WTC11 (cell line): ENCODE measurements around the gene RC3H1. TPM values are rescaled to one million over a fixed set of nuclear protein-coding genes. Genes with fewer than 3 reads are reported as not detected.

ENCODE experiments used
- ATAC-seq: fragments of 200-7000 bp; cut with Tn5 transposase; 2 replicates; pipeline ENCODE4 v1.10.0; 2021; ENCODE audit warnings: mild to moderate bottlenecking, moderate library complexity
- CTCF ChIA-PET: fragments of 300-600 bp; sonication (Branson Sonifier 250); formaldehyde crosslinking; loops from one replicate; lab custom pipeline; 2021; ENCODE audit warnings: antibody characterized with exemption; lab: Charles Lee
- POLR2A ChIA-PET: fragments of 350-600 bp; sonication (Branson Sonifier 250); formaldehyde crosslinking; loops from one replicate; lab custom pipeline; 2021; ENCODE audit warnings: antibody characterized with exemption; lab: Charles Lee
- DNase-seq: peaks from one replicate; pipeline ENCODE4 v3.0.0; 2021; ENCODE audit warnings: low spot score
- H3K27ac Mint-ChIP-seq: 2 replicates; pipeline ENCODE4 v1.8.0; 2021; ENCODE audit warnings: mixed read lengths
- H3K27me3 Mint-ChIP-seq: 2 replicates; pipeline ENCODE4 v1.8.0; 2021; ENCODE audit warnings: low read depth, mild to moderate bottlenecking, moderate library complexity, mixed read lengths
- H3K36me3 Mint-ChIP-seq: 2 replicates; pipeline ENCODE4 v1.8.0; 2021; ENCODE audit warnings: mixed read lengths
- H3K4me1 Mint-ChIP-seq: 2 replicates; pipeline ENCODE4 v1.8.0; 2022; ENCODE audit warnings: mixed read lengths
- H3K4me3 Mint-ChIP-seq: 2 replicates; pipeline ENCODE4 v1.8.0; 2021; ENCODE audit warnings: mild to moderate bottlenecking, moderate library complexity, mixed read lengths
- H3K9me3 Mint-ChIP-seq: 2 replicates; pipeline ENCODE4 v1.8.0; 2021; ENCODE audit warnings: mixed read lengths
- CREB1 ChIP-seq: sonication (generic); formaldehyde crosslinking; IDR thresholded peaks from 2 replicates; pipeline ENCODE4 v1.8.0; 2023; ENCODE audit warnings: mild to moderate bottlenecking, missing genetic modification reagents
- ELF4 ChIP-seq: sonication (generic); formaldehyde crosslinking; IDR thresholded peaks from 2 replicates; pipeline ENCODE4 v1.8.1; 2022; ENCODE audit warnings: low read depth, mild to moderate bottlenecking, moderate library complexity, missing genetic modification reagents
- GRHL2 ChIP-seq: fragments of 250-450 bp; sonication (Bioruptor Pico); IDR thresholded peaks from 2 replicates; pipeline ENCODE4 v1.8.0; 2022; ENCODE audit warnings: mild to moderate bottlenecking, moderate library complexity; ENCODE audit not compliant: insufficient replicate concordance, severe bottlenecking
- IRF2 ChIP-seq: sonication (generic); formaldehyde crosslinking; IDR thresholded peaks from 2 replicates; pipeline ENCODE4 v1.8.0; 2022; ENCODE audit warnings: low read depth, missing genetic modification reagents, borderline replicate concordance
- JAZF1 ChIP-seq: fragments of 250-450 bp; sonication (Bioruptor Pico); IDR thresholded peaks from 2 replicates; pipeline ENCODE4 v1.9.0; 2021; ENCODE audit warnings: moderate library complexity, mild to moderate bottlenecking, inconsistent platforms
- KAT7 ChIP-seq: sonication (generic); formaldehyde crosslinking; IDR thresholded peaks from 2 replicates; pipeline ENCODE4 v1.8.1; 2023; ENCODE audit warnings: missing genetic modification reagents, mild to moderate bottlenecking, borderline replicate concordance
- MYBL2 ChIP-seq: sonication (generic); formaldehyde crosslinking; IDR thresholded peaks from 2 replicates; pipeline ENCODE4 v1.8.1; 2023; ENCODE audit warnings: mild to moderate bottlenecking, moderate library complexity, missing genetic modification reagents
- NR2C2 ChIP-seq: sonication (generic); formaldehyde crosslinking; IDR thresholded peaks from 2 replicates; pipeline ENCODE4 v1.8.0; 2022; ENCODE audit warnings: mild to moderate bottlenecking, missing genetic modification reagents
- PRRX2 ChIP-seq: fragments of 250-450 bp; sonication (Bioruptor Pico); IDR thresholded peaks from 2 replicates; pipeline ENCODE4 v1.8.0; 2021; ENCODE audit warnings: mild to moderate bottlenecking
- TEAD1 ChIP-seq: sonication (generic); formaldehyde crosslinking; IDR thresholded peaks from 2 replicates; pipeline ENCODE4 v1.8.0; 2022; ENCODE audit warnings: mild to moderate bottlenecking, missing genetic modification reagents
- USF1 ChIP-seq: sonication (generic); formaldehyde crosslinking; IDR thresholded peaks from 2 replicates; pipeline ENCODE4 v1.8.0; 2022; ENCODE audit warnings: mild to moderate bottlenecking, missing genetic modification reagents
- ZNF396 ChIP-seq: fragments of 250-450 bp; sonication (Bioruptor Pico); IDR thresholded peaks from 2 replicates; pipeline ENCODE4 v1.8.0; 2021; ENCODE audit warnings: mild to moderate bottlenecking, moderate library complexity, borderline replicate concordance
- ZNF671 ChIP-seq: fragments of 250-450 bp; sonication (Bioruptor Pico); IDR thresholded peaks from 2 replicates; pipeline ENCODE4 v1.8.0; 2021; ENCODE audit warnings: mild to moderate bottlenecking
- total RNA-seq: library from RNA; stranded (reverse); gene quantifications from 3 replicates; pipeline ENCODE4 v1.2.3, GENCODE V29; 2021
- TF ChIP-seq, protein P1 (sequence below): fragments of 200-600 bp; IDR thresholded peaks from 2 replicates; pipeline ENCODE4 v1.8.0; 2022; ENCODE audit warnings: antibody characterized with exemption
- TF ChIP-seq, protein P2 (sequence below): sonication (generic); formaldehyde crosslinking; IDR thresholded peaks from 2 replicates; pipeline ENCODE4 v1.8.1; 2023; ENCODE audit warnings: mild to moderate bottlenecking, missing genetic modification reagents, moderate library complexity
- TF ChIP-seq, protein P3 (sequence below): sonication (generic); formaldehyde crosslinking; IDR thresholded peaks from 2 replicates; pipeline ENCODE4 v1.8.1; 2023; ENCODE audit warnings: mild to moderate bottlenecking, moderate library complexity, missing genetic modification reagents

The RC3H1 gene
- total RNA-seq, 1 experiment from 2014 or later: 25.4 TPM

- no peaks in the 10 kb centered on the region for H3K27me3 Mint-ChIP-seq
- no peak overlapping the region for H3K27ac Mint-ChIP-seq
- ATAC-seq (peak; percentile 84), DNase-seq (peak; percentile 58)
- POLR2A ChIA-PET: interaction anchor here (0.6 kb wide), 1 partner anchor 356 kb away, joined by 3 read pairs; no protein-coding TSS in a partner anchor
- H3K9me3 Mint-ChIP-seq: peaks cover 3% of the 10 kb centered on the region; the same call in 1 of the 2 replicates
- TF ChIP-seq ELF4 (CRISPR knock-in tag): no peak
- TF ChIP-seq, protein P1, sequence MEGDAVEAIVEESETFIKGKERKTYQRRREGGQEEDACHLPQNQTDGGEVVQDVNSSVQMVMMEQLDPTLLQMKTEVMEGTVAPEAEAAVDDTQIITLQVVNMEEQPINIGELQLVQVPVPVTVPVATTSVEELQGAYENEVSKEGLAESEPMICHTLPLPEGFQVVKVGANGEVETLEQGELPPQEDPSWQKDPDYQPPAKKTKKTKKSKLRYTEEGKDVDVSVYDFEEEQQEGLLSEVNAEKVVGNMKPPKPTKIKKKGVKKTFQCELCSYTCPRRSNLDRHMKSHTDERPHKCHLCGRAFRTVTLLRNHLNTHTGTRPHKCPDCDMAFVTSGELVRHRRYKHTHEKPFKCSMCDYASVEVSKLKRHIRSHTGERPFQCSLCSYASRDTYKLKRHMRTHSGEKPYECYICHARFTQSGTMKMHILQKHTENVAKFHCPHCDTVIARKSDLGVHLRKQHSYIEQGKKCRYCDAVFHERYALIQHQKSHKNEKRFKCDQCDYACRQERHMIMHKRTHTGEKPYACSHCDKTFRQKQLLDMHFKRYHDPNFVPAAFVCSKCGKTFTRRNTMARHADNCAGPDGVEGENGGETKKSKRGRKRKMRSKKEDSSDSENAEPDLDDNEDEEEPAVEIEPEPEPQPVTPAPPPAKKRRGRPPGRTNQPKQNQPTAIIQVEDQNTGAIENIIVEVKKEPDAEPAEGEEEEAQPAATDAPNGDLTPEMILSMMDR: peak; percentile 77
- no peak for TF ChIP-seq CREB1
- TF ChIP-seq GRHL2 (CRISPR knock-in tag): no peak
- TF ChIP-seq, all 79 proteins: peak for 1
- H3K4me1 Mint-ChIP-seq: no peaks in the 10 kb centered on the region
- CTCF ChIA-PET: interaction anchor here (0.6 kb wide), 1 partner anchor 191 kb away, joined by 3 read pairs; no protein-coding TSS in a partner anchor
- H3K4me3 Mint-ChIP-seq: no peak overlapping the region
- H3K36me3 Mint-ChIP-seq: no peaks in the 10 kb centered on the region
Observed at GRCh38 chr1:173914366-173914871, 107.7 kb downstream of the RC3H1 start.

GRCh38 chr1:173913111-173913510 is 109.0 kb downstream of the RC3H1 start:
- Mint-ChIP-seq H3K27ac (no peak overlapping the region), H3K36me3 (no peaks in the 10 kb centered on the region), H3K4me3 (no peak overlapping the region), H3K9me3 (peaks cover 7% of the 10 kb centered on the region), H3K27me3 (no peaks in the 10 kb centered on the region), H3K4me1 (no peaks in the 10 kb centered on the region)
- ChIA-PET POLR2A (no interaction called here), CTCF (no interaction called here)
- DNase-seq (no peak), ATAC-seq (no peak)
- TF ChIP-seq MYBL2 (no peak), ZNF396 (CRISPR knock-in tag) (no peak)
- TF ChIP-seq, protein P2, sequence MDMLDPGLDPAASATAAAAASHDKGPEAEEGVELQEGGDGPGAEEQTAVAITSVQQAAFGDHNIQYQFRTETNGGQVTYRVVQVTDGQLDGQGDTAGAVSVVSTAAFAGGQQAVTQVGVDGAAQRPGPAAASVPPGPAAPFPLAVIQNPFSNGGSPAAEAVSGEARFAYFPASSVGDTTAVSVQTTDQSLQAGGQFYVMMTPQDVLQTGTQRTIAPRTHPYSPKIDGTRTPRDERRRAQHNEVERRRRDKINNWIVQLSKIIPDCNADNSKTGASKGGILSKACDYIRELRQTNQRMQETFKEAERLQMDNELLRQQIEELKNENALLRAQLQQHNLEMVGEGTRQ (CRISPR knock-in tag): no peak

DNA sequence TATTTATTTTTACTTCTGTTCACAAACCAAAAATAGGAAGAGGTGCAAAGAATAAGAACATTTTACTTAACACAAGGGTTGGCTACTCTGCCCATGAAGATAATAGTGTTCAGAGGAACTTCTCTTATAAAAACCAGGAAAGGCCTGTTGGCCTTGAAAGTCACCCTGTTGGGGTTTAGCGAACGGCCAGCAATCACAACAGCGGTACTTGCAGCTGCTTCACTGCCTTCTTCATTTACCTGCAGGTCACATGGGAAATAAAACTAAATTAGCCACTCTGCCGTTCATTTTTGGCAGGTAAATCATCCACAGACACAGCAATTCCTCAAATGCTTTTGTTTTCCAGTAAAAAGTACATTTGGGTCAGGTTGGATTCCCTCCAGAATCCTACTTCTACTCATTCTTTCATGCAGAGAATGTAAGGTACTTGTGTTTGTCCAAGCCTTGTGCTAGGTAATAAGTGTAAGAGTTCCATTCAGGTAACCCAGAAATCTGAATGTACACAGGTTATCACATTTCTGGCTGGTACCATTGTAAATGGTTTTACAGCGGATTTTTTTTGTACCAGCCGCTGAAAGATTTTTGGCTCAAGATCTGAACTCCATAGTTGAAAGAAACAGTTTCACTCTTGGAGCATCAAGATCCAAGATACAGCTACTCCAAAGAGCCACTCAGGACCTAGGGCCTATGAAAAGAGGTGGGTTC is 118.2 kb downstream of the RC3H1 start:
- Mint-ChIP-seq H3K9me3 (peaks cover 3% of the 10 kb centered on the region; the same call in 1 of the 2 replicates), H3K27ac (no peak overlapping the region)
- ChIA-PET CTCF (no interaction called here), POLR2A (no interaction called here)
- TF ChIP-seq IRF2 (CRISPR knock-in tag): no peak
- TF ChIP-seq PRRX2: no peak
- no peak for TF ChIP-seq ZNF671 (CRISPR knock-in tag)
- TF ChIP-seq KAT7 (CRISPR knock-in tag): no peak
- no peak for TF ChIP-seq USF1 (CRISPR knock-in tag)
- TF ChIP-seq, protein P3, sequence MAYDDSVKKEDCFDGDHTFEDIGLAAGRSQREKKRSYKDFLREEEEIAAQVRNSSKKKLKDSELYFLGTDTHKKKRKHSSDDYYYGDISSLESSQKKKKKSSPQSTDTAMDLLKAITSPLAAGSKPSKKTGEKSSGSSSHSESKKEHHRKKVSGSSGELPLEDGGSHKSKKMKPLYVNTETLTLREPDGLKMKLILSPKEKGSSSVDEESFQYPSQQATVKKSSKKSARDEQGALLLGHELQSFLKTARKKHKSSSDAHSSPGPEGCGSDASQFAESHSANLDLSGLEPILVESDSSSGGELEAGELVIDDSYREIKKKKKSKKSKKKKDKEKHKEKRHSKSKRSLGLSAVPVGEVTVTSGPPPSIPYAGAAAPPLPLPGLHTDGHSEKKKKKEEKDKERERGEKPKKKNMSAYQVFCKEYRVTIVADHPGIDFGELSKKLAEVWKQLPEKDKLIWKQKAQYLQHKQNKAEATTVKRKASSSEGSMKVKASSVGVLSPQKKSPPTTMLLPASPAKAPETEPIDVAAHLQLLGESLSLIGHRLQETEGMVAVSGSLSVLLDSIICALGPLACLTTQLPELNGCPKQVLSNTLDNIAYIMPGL (CRISPR knock-in tag): no peak
- TF ChIP-seq NR2C2 (CRISPR knock-in tag): no peak
- TF ChIP-seq TEAD1 (CRISPR knock-in tag): no peak
- TF ChIP-seq JAZF1: no peak
- TF ChIP-seq, all 79 proteins: peak for 0
- Mint-ChIP-seq H3K4me1 (peaks cover 41% of the 10 kb centered on the region), H3K36me3 (no peaks in the 10 kb centered on the region; the same call in 1 of the 2 replicates), H3K4me3 (no peak overlapping the region), H3K27me3 (no peaks in the 10 kb centered on the region)
- no peak for DNase-seq
- no peak for ATAC-seq
